ENCODE measurements around the gene TSPYL1.

Gene TSPYL1

DNA sequence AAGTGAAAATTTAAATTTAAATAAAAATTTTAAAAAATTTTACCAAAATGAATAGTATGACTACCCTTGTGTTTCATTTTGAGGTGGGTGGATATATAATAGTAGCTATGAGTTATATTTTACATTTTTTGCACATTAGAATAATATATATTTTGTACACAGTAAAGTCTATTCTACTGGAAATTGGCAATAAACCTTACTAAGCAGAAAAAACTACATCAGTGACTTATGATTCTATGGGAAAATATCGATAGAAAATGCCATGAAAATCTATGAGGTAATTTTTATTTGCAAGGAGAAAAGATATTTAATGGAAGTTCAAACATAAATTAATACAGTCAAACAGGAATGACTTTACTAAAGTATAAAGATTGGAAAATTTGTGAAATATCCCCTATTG, 23.0 kb downstream of the TSPYL1 start:
- no peak for DNase-seq

DNA sequence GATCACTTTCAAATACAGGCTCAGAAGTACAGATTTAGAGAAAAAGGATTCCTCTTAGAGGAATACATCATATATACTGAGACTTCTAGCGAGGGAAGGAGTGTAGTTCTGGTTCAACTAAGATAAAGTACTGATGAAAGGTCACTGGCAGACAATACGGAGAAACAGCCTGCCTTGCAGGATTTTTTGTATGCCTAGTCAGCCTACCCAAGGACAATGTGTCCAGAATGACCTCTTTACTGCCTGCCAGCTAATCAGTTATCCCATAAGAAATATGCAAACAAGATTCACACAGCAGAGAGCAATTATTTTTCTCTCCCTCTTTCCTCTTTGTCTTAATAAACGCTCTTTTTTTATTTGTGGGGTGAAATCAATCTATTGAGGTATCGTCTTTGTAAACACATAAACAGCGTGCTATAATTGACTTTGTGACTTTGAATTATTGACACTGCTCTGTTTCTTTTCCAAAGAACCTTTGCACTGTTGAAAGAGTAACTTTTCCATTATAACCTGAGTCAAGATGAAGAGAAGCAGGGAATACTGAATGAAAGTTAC, 24.4 kb downstream of the TSPYL1 start:
- DNase-seq: no peak

DNA sequence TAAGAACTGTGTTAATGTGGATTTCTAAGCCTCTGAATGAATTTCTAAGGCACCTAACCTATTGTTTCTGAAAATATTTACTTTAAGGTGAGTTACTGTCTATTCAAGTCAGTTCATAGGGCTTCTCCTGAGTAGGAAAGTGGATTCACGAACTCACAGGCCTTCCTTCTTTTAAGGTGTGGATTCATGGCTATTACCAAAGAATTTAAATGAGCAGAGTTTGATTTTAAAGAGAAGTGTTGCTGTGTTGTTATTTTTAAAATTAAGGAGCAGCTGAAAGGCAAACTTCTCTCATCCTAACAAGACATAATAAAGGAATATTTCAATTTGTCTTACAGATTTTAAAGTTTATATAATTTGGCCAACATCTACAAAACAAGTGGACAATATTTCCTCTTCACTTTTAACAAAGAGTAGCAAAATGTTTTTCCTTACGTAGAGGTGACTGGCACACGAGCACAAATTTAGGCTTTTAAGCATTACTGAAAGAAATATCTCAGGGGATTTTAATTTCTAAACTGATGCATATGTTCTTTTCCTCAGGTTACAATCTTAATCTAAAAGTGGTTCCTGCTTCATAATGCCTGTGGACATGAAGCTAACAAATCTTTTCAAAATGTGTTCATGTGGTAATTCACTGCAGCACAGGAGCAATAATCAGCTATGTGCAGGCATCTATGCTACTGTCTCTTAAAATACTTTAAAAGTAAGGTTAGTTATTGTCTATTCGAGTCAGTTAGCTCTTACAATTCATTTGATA, 25.3 kb downstream of the TSPYL1 start:
- no peak for DNase-seq

GRCh38 chr6:116253505-116254296, 26.0 kb downstream of the TSPYL1 start, which contains the start of gene TSPYL4:
TSS of gene TSPYL4 (minus strand) at chr6:116254075. CDS start at chr6:116254008, 67 bp downstream.
- DNase-seq: peak; percentile 66

DNA sequence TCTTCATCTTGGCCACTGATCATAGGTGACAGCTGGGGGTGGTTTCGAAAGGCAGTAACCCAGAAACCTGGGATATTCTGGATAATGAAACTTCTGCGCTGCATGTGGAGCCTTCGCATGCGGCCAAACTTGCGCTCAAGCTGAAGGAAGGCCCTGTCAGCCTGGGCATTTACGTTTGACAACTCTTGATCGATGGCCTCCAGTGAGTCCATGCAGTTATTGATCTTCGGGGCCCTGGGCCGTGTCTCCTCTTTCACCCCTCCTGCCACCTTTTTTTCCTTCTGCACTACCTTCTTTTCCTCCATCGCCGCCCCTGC, 26.6 kb downstream of the TSPYL1 start:
- DNase-seq: no peak

DNA sequence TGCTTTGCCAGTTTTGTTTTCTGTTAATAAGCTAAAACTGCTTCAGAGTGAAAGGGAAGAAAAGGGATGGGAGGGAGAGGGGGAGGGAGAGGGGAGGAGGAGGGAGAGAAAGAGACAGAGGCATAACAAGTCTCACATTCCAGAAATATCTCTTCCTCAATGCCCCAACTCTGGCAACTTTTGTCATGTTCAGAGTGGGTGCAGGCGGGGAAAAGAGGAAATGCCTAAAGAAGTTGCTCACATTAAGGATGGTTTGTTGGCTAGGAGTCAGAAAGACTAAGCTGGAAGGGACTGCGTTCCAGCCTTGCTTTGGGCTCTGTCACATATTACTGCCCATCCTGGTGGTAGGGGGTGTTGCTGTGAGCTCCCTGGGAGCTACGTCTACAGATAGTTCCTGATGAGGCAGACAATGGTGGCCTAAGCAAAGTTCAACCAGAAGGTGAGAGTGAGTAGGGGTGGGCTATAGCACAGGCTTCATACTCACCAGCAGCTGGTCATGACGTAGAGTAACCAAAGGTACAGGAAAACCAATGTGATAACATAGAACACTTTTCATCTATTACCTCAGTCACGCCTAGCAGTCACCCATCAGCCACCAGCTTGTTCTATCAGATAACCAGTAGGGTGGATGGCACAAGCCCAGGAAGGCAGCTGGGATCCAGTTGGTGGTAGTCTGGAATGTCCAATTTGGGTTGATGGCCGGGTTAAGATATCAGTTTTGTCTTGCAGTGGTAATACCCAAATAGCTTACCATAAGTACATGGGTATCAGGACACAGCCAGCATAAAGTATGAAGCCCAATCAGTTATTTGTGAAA, 28.0 kb downstream of the TSPYL1 start:
- DNase-seq: no peak

- DNase-seq: no peak
These were observed 31.2 kb downstream of the TSPYL1 start for GRCh38 chr6:116248577-116248976.

DNA sequence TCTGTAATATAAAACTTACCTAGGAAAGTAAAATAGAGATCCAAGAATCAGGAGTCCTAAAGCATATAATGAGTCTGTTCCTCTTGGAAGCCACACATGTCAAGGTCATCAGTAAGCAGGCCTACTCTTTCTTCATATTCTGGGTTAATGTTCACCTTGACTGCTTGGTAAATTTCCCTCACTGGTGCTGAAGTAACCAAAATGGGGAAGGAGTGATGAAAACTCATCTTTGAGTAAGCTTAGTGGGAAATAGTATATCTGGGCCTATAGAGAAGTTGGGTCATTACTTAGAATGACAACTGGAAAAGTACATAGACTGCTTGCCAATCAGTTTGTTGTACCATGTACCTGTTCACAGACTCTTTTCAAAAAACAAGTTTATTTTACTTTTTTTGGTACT, 32.4 kb downstream of the TSPYL1 start:
- no peak for DNase-seq

DNA sequence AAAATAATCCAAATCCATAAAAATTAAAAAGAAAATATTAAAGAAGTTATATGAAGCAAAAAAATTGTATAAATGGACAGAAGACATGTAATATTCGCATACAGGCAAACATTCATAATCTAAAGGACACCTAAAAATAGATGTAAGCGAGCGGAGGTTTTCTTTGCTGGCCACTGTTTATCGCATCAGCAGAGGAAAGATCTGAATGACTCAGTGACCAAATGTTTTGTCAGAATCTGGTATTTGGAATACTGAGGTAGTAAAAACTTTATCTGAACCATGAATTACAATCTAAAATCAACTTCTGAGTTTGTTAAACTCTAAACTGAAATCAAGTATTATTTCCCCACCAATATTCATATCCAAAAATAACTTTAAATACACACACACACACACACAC, 33.6 kb downstream of the TSPYL1 start:
- no peak for DNase-seq

DNA sequence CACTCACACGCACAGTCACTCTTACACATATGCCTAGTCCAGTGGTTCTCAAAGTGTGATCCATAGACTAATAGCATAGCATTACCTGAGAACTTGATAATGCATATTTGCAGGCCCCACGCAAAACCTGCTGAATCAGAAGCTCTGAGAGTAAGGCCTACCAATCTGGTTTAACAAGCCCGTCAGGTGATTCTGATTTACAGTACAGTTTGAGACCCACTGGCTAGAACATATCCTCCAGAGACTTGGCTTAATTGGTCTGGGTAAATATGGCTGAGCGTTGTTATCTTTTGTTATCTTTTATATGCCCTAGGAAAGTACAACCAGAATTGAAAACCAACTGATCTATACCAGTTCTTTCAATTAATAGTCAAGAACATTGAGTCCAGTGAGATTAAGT, 35.4 kb downstream of the TSPYL1 start:
- no peak for DNase-seq

GRCh38 chr6:116239856-116240255, 39.9 kb downstream of the TSPYL1 start:
- no peak for DNase-seq

DNA sequence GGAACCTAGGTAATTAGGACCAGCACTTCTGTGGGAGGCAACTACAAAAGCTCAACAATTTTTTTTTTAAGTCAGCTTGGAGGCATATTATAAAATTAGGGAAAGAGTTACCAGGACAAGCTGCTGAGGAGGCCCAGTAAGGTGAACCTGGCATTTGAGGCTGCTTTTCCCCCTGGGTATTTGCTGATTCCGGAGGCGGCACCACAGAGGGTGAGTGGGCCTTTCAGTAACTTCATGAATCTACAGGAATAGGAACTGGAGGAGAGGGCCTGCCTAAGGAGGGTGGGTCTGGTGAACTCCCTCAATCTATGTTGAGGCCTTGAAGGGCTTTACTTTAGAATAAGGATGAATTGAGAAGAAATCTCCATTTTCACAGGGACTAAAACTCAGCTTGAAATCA, 40.5 kb downstream of the TSPYL1 start:
- no peak for DNase-seq

GRCh38 chr6:116238083-116238482, 41.6 kb downstream of the TSPYL1 start:
- DNase-seq: no peak

GRCh38 chr6:116234689-116235088, 45.0 kb downstream of the TSPYL1 start:
- DNase-seq: no peak

DNA sequence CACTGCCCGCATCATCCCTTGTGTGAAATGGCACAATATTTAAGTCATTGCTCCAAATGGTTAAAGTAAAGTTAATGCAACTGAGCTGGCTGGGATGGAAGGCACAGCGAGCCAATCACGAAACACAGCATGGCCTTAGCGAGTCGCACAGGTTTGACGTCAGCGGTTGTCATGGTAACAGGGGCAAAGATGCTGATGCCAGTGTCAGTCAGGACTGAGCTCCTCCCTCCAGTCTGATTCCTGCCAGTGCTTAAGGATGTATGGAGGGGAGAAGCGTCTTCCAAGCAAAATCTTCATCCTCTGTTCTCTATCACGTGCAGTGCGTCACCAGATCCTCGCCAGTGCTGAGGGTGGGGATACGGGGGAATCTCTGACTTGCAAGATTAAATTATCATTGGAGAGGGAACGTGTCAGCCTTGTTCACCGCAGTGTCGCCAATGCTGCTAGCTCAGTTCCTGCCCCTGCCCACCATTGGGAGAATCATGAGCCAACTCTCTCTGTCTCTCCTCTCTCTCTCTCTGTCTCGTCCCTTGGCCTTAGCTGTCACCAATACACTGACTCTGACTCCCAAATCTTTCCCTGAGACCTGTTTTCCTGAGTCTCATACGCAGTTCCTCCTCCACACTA, 50.3 kb downstream of the TSPYL1 start:
- DNase-seq: no peak

Measured in activated gamma-delta T cell (primary cell).